ENCODE measurements around the gene DDX10.

DNA sequence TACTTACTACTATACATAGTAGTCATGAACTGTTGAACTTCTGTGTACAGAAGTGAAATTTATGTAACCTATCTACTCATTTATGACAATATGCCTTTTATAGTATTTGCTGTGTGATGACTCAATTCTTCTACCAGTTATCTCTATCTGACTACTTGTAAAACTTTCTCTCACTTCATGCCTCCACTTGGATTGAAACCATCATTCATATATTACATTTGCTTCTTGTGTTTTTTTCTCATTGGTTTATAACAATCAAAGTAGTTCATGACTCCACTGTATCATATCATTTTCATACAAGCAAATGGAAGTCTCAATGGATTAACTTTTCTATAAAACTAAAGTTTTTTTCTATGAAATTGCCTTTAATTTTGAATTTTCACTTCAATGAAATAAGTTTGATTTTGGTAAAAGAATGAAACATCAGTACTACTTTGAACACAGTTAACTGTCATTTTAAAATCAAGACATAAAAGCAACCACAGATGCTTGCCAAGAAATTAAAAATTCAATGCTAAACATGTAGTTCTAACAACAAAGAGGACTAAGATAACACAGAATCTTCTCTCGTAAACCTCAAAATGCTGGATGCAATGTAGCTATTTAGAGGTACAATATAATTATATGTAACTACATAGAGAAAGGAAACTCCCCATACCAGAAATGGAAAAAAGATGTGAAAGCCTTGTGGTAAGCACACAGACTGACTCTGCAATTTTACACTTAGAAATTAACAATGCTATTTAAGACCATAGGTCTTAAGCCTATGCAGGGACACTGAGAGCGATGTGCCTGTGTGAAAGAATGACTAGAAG lies 43.7 kb upstream of the DDX10 start:
- TF ChIP-seq CTCF (optimal IDR thresholded peaks at IDR 0.05 in 1 of 3, IDR thresholded peaks at IDR 0.05 in 1 of 3, conservative IDR thresholded peaks at IDR 0.05 in 1 of 3; ENCODE audit: extremely low read depth in 1 of 3, insufficient read depth in 2 of 3, low read length in 3 of 3) (no peak), EZH2 (IDR thresholded peaks at IDR 0.05; ENCODE audit: low read length) (no peak)
